Lung (tissue), 12 donors: ENCODE data around the gene HMMR. TPM values are rescaled to one million over a fixed set of nuclear protein-coding genes. Genes with fewer than 3 reads are reported as not detected.

Source experiments
- ATAC-seq: fragments of 200-7000 bp; cut with Tn5 transposase; one replicate; pipeline ENCODE4 v1.9.1; 2020; ENCODE audit warnings: moderate number of reproducible peaks; ENCODE audit not compliant: insufficient read depth, low FRiP score
- DNase-seq, 3 donors: peaks; one replicate each; pipeline ENCODE4 v3.0.0-alpha.2; 2013 to 2017
- H3K27ac ChIP-seq, 2 donors: one replicate each; pipeline ENCODE4 v1.5.1; 2013; ENCODE audit warnings: mild to moderate bottlenecking in 2 of 2, moderate library complexity in 2 of 2, control low read depth in 1 of 2, inconsistent platforms in 1 of 2, low read depth in 1 of 2, low read length in 1 of 2
- H3K27me3 ChIP-seq, 3 donors: one replicate each; pipeline ENCODE4 v1.5.1; 2013; ENCODE audit warnings: low read length in 2 of 3; ENCODE audit not compliant: control insufficient read depth in 3 of 3, insufficient read depth in 3 of 3
- H3K36me3 ChIP-seq, 4 donors: one replicate each; pipeline ENCODE4 v1.5.1; 2013; ENCODE audit warnings: low read length in 4 of 4, mild to moderate bottlenecking in 1 of 4, moderate library complexity in 1 of 4; ENCODE audit not compliant: control insufficient read depth in 4 of 4, insufficient read depth in 4 of 4
- H3K4me1 ChIP-seq, 5 donors: one replicate each; pipeline ENCODE4 v1.5.1; 2013; ENCODE audit warnings: low read length in 5 of 5, mild to moderate bottlenecking in 2 of 5, moderate library complexity in 1 of 5; ENCODE audit not compliant: control insufficient read depth in 5 of 5, insufficient read depth in 5 of 5
- H3K4me3 ChIP-seq: one replicate; pipeline ENCODE4 v1.5.1; 2013; ENCODE audit warnings: mild to moderate bottlenecking, control low read depth, moderate library complexity
- H3K9ac ChIP-seq, 2 donors: one replicate each; pipeline ENCODE4 v1.5.1; 2013; ENCODE audit warnings: low read length in 2 of 2, control low read depth in 1 of 2; ENCODE audit not compliant: insufficient read depth in 1 of 2
- H3K9me3 ChIP-seq, 4 donors: one replicate each; pipeline ENCODE4 v1.5.1; 2013; ENCODE audit warnings: low read length in 3 of 4, mild to moderate bottlenecking in 1 of 4, moderate library complexity in 1 of 4; ENCODE audit not compliant: control insufficient read depth in 4 of 4, insufficient read depth in 3 of 4
- WGBS, 2 donors: extraction: QIAGEN DNeasy Blood & Tissue Kit; methylation state at CpG; one replicate each; pipeline ENCODE4 v1.1.7; 2013; 5-methylcytosine and 5-hydroxymethylcytosine counted together
- polyA plus RNA-seq, 2 donors: library from polyadenylated mRNA; stranded (reverse); fragments of 200-250 nt; gene quantifications; one replicate each; pipeline ENCODE4 v1.2.1, GENCODE V29; 2013
- total RNA-seq, 2 donors: library from RNA; depleted of rRNA in 1 of 2; stranded (reverse); fragments of >200 nt in 1 of 2; gene quantifications; one replicate each; pipeline ENCODE4 v1.2.1, GENCODE V29; 2014 to 2021
- TF ChIP-seq, protein P1 (sequence below): IDR thresholded peaks from 2 replicates; pipeline ENCODE4 v1.5.1; 2012; ENCODE audit warnings: mild to moderate bottlenecking; ENCODE audit errors: control extremely low read depth, extremely low read depth
- donor health status: control.
- donor health status: control.
- donor health status: Bipolar disorder and iron deficiency.
- donor health status: healthy.
- donor health status: DM: yes; HTN: yes; CAD: no.

Gene HMMR
- total and polyA plus RNA-seq, 4 donors: 1.1 to 9.5 (median 1.4) TPM

DNA sequence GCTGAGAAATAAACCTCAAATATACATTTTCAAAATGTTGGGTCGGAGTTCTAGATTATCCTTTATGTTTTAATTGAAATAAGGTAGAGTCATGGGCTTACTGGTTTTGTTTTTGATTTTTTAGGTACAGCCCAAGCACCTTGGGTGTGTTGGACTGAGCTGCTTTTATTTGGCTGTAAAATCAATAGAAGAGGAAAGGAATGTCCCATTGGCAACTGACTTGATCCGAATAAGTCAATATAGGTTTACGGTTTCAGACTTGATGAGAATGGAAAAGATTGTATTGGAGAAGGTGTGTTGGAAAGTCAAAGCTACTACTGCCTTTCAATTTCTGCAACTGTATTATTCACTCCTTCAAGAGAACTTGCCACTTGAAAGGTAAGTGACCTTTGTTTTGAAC, 19.5 kb upstream of the HMMR start:
- Histone ChIP-seq H3K9me3 (no peaks in the 10 kb centered on the region), H3K27ac (no peak overlapping the region), H3K4me3 (no peak overlapping the region), H3K36me3 (peaks cover 2 to 40% (median 9%) of the 10 kb centered on the region in 4 donors), H3K27me3 (no peaks in the 10 kb centered on the region), H3K9ac (no peak overlapping the region), H3K4me1 (peaks cover 0 to 18% (median 12%) of the 10 kb centered on the region in 5 donors)
- WGBS, 2 donors: 98 to 99% methylated on average over 3 of the region's 3 CpGs
- ATAC-seq: no peak
- no peak for DNase-seq
- TF ChIP-seq, protein P1, sequence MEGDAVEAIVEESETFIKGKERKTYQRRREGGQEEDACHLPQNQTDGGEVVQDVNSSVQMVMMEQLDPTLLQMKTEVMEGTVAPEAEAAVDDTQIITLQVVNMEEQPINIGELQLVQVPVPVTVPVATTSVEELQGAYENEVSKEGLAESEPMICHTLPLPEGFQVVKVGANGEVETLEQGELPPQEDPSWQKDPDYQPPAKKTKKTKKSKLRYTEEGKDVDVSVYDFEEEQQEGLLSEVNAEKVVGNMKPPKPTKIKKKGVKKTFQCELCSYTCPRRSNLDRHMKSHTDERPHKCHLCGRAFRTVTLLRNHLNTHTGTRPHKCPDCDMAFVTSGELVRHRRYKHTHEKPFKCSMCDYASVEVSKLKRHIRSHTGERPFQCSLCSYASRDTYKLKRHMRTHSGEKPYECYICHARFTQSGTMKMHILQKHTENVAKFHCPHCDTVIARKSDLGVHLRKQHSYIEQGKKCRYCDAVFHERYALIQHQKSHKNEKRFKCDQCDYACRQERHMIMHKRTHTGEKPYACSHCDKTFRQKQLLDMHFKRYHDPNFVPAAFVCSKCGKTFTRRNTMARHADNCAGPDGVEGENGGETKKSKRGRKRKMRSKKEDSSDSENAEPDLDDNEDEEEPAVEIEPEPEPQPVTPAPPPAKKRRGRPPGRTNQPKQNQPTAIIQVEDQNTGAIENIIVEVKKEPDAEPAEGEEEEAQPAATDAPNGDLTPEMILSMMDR: no peak

DNA sequence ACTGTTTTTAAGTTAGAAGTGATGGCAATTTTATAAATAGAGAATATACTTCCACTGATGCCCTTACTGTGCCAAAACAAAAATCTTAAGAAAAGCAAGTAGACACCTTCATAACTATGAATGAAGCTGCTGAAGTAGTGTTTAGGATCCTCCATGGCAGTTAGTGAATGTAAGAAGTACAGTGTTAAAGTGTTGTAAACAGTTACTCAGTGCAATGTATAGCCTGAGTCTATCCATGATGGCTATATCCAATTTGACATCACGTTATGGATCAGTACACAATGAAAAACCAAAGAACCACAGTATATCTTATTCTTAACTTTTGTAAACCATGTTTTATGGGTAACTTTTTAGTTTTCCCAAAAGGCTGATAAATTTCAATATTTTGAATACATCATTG, 15.9 kb upstream of the HMMR start:
- no peak for DNase-seq
- Histone ChIP-seq H3K27me3 (no peaks in the 10 kb centered on the region), H3K9me3 (no peaks in the 10 kb centered on the region), H3K4me3 (no peak overlapping the region), H3K4me1 (peaks cover 0 to 7% (median 0%) of the 10 kb centered on the region in 5 donors), H3K9ac (no peak overlapping the region), H3K27ac (no peak overlapping the region), H3K36me3 (peaks cover 6 to 59% (median 16%) of the 10 kb centered on the region in 4 donors)
- 96 to 100% methylated on average over 1 of the region's 1 CpG for WGBS, 2 donors
- TF ChIP-seq, protein P1: no peak
- ATAC-seq: no peak

DNA sequence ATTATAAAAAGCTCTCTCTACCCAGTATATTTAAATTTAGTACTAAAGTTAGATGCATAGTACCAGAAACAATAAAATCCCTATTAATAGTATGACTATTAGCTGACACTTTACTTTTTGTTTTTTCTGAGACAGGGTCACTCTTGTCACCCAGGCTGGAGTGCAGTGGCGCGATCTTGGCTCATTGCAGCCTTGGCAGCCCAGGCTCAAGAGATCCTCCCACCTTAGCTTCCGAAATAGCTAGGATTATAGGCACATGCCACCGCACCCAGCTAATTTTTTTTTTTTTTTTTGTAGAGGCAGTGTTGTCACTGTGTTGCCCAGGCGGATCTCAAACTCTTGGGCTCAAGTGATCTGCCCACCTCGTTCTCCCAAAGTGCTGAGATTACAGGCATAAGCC, 15.1 kb upstream of the HMMR start:
- TF ChIP-seq, protein P1: no peak
- Histone ChIP-seq H3K4me1 (peaks cover 0 to 4% (median 0%) of the 10 kb centered on the region in 5 donors), H3K9ac (no peak overlapping the region), H3K27ac (no peak overlapping the region), H3K27me3 (no peaks in the 10 kb centered on the region), H3K9me3 (no peaks in the 10 kb centered on the region), H3K4me3 (no peak overlapping the region), H3K36me3 (peaks cover 6 to 55% (median 18%) of the 10 kb centered on the region in 4 donors)
- DNase-seq: no peak
- no peak for ATAC-seq
- WGBS, 2 donors: 93 to 99% methylated on average over 6 of the region's 6 CpGs

DNA sequence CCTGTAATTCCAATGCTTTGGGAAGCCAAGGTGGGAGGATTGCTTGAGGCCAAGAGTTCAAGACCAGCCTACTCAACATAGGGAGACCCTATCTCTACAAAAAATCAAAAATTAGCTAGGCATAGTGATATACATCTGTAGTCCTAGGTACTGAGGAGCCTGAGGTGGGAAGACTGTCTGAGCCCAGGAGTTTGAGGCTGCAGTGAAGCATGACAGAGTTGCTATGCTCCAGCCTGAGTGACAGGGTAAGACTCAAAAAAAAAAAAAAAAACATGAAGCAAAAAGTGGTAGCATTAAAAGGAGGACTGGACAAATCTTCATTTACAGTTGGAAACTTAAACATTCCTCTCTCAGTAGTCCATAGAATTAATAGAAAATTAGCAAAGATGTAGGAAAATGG, 13.2 kb upstream of the HMMR start:
- ATAC-seq: no peak
- Histone ChIP-seq H3K27me3 (no peaks in the 10 kb centered on the region), H3K9ac (no peak overlapping the region), H3K4me1 (no peaks in the 10 kb centered on the region), H3K36me3 (peaks cover 6 to 41% (median 17%) of the 10 kb centered on the region in 4 donors), H3K27ac (no peak overlapping the region), H3K9me3 (no peaks in the 10 kb centered on the region), H3K4me3 (no peak overlapping the region)
- DNase-seq: no peak
- TF ChIP-seq, protein P1: no peak
